HEK293T (cell line): ENCODE measurements around the gene TGFB1.

Source experiments
- CTCF ChIA-PET: fragments of 350-600 bp; formaldehyde crosslinking; extraction: SDS; loops from one replicate; lab custom pipeline; 2021; ENCODE audit warnings: antibody characterized with exemption, inconsistent platforms; lab: Yijun Ruan, JAX
- POLR2A ChIA-PET: fragments of 350-600 bp; formaldehyde crosslinking; extraction: SDS; loops from one replicate; lab custom pipeline; 2020; ENCODE audit warnings: antibody characterized with exemption, inconsistent platforms; lab: Yijun Ruan, JAX
- DNase-seq: peaks from one replicate; pipeline ENCODE4 v3.0.0; 2012; ENCODE audit warnings: mixed read lengths; ENCODE audit errors: extremely low spot score
- ARNT ChIP-seq: fragments of 450-650 bp; IDR thresholded peaks from 2 replicates; pipeline ENCODE4 v1.6.1; 2017; ENCODE audit warnings: mild to moderate bottlenecking
- BHLHE40 ChIP-seq: fragments of 450-650 bp; IDR thresholded peaks from 2 replicates; pipeline ENCODE4 v1.6.1; 2016; ENCODE audit warnings: mild to moderate bottlenecking, moderate library complexity, borderline replicate concordance
- CTBP1 ChIP-seq: fragments of 450-650 bp; IDR thresholded peaks from 2 replicates; pipeline ENCODE4 v1.6.1; 2016; ENCODE audit warnings: borderline replicate concordance
- ELF4 ChIP-seq: fragments of 450-650 bp; IDR thresholded peaks from 2 replicates; pipeline ENCODE4 v1.6.1; 2017; ENCODE audit warnings: antibody characterized with exemption
- FOXA1 ChIP-seq: fragments of 450-650 bp; IDR thresholded peaks from 2 replicates; pipeline ENCODE4 v1.6.1; 2016; ENCODE audit warnings: mild to moderate bottlenecking
- FOXK2 ChIP-seq: fragments of 450-650 bp; IDR thresholded peaks from 2 replicates; pipeline ENCODE4 v1.6.1; 2016; ENCODE audit warnings: mild to moderate bottlenecking
- FOXM1 ChIP-seq: fragments of 450-650 bp; IDR thresholded peaks from 2 replicates; pipeline ENCODE4 v1.6.1; 2017; ENCODE audit warnings: mild to moderate bottlenecking, borderline replicate concordance
- HDGF ChIP-seq: fragments of 450-650 bp; IDR thresholded peaks from 2 replicates; pipeline ENCODE4 v1.6.1; 2017; ENCODE audit warnings: antibody characterized with exemption, borderline replicate concordance
- L3MBTL2 ChIP-seq: fragments of 450-650 bp; conservative IDR thresholded peaks from 2 replicates; pipeline ENCODE4 v1.6.1; 2016; ENCODE audit warnings: mild to moderate bottlenecking
- LEF1 ChIP-seq: fragments of 450-650 bp; IDR thresholded peaks from 2 replicates; pipeline ENCODE4 v1.6.1; 2017; ENCODE audit warnings: mild to moderate bottlenecking, borderline replicate concordance
- NFRKB ChIP-seq: fragments of 450-650 bp; IDR thresholded peaks from 2 replicates; pipeline ENCODE4 v1.6.1; 2016; ENCODE audit warnings: mild to moderate bottlenecking, moderate library complexity
- PKNOX1 ChIP-seq: fragments of 450-650 bp; IDR thresholded peaks from 2 replicates; pipeline ENCODE4 v1.6.1; 2016
- SP1 ChIP-seq: fragments of 450-650 bp; IDR thresholded peaks from 2 replicates; pipeline ENCODE4 v1.6.1; 2017
- SUZ12 ChIP-seq: fragments of 450-650 bp; IDR thresholded peaks from 2 replicates; pipeline ENCODE4 v1.6.1; 2016; ENCODE audit warnings: mild to moderate bottlenecking
- TARDBP ChIP-seq: fragments of 450-650 bp; IDR thresholded peaks from 2 replicates; pipeline ENCODE4 v1.6.1; 2016
- ZNF384 ChIP-seq: fragments of 450-650 bp; IDR thresholded peaks from 2 replicates; pipeline ENCODE4 v1.6.1; 2016

Gene TGFB1

DNA sequence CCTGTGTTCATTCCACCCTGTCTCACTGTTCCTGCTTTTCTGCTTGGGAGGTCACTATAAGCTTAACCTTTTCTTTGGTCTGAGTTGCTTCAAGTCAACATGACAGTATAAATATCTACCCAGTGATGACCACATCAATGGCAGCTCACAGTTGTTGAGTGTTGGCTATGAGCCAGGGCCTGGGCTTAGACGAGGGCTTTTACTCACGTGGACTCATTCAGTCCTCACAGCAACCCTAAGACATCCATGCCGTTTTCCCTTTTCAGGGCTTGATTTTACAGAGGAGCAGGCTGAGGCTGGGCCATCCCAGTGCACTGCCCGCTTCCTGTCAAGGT lies 54.0 kb downstream of the TGFB1 start:
- ChIA-PET CTCF (no interaction called here), POLR2A (no interaction called here)
- no peak for TF ChIP-seq ZNF384
- no peak for TF ChIP-seq FOXA1
- TF ChIP-seq TARDBP, result no peak
- no peak for TF ChIP-seq FOXK2
- no peak for TF ChIP-seq ELF4
- TF ChIP-seq FOXM1, result no peak
- TF ChIP-seq SUZ12, result no peak
- TF ChIP-seq LEF1, result no peak
- TF ChIP-seq ARNT, result no peak
- no peak for TF ChIP-seq CTBP1
- TF ChIP-seq HDGF, result no peak
- TF ChIP-seq L3MBTL2, result no peak
- no peak for TF ChIP-seq NFRKB
- no peak for TF ChIP-seq SP1
- no peak for TF ChIP-seq BHLHE40
- TF ChIP-seq PKNOX1, result no peak
- no peak for DNase-seq

DNA sequence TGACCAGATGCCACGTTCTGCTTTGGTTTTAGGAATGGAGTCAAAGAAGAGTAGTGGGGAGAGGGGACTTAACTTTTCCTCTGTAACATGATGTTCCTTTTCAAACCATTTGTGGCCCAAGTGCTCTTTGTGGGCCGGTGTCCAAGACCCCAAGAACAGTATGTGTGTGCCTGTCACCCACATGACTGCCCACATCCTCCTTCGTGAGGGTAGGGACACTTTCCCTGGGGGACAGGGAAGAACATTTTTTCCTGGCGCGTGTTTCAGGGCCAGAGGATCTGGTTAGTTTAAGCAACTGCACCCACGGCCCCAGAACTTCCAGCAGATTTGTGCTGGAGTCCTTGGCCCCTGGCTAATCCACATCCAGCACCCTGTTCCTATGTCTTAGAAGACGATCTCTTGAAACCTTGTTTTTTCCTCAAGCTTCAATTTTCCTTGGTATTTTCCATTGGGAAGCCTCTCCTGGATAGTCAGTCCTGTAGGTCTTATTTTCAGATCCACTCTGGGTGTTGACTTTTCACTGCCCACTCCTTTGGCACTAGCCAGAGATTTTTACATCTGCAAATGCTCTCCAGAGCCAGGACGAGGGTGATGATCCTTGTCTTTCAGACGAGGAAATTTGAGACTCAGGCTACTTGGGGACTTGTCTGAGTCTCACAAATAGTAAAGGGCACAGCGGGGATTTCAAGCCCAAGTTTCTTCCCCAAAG lies 54.5 kb downstream of the TGFB1 start:
- TF ChIP-seq CTBP1, result no peak
- no peak for TF ChIP-seq FOXM1
- no peak for TF ChIP-seq L3MBTL2
- TF ChIP-seq NFRKB, result no peak
- no peak for TF ChIP-seq BHLHE40
- TF ChIP-seq SP1, result no peak
- no peak for TF ChIP-seq SUZ12
- no peak for TF ChIP-seq HDGF
- TF ChIP-seq PKNOX1, result no peak
- no peak for TF ChIP-seq ZNF384
- no peak for TF ChIP-seq ARNT
- no peak for TF ChIP-seq FOXK2
- TF ChIP-seq LEF1, result no peak
- TF ChIP-seq FOXA1, result no peak
- ChIA-PET POLR2A (interaction anchor here (0.8 kb wide), 1 partner anchor 35 kb away, joined by 3 read pairs; the partner anchor contains the start of gene HNRNPUL1), CTCF (interaction anchor here (1.5 kb wide), 1 partner anchor 10 kb away, joined by 5 read pairs; no protein-coding TSS in a partner anchor)
- DNase-seq, result no peak

DNA sequence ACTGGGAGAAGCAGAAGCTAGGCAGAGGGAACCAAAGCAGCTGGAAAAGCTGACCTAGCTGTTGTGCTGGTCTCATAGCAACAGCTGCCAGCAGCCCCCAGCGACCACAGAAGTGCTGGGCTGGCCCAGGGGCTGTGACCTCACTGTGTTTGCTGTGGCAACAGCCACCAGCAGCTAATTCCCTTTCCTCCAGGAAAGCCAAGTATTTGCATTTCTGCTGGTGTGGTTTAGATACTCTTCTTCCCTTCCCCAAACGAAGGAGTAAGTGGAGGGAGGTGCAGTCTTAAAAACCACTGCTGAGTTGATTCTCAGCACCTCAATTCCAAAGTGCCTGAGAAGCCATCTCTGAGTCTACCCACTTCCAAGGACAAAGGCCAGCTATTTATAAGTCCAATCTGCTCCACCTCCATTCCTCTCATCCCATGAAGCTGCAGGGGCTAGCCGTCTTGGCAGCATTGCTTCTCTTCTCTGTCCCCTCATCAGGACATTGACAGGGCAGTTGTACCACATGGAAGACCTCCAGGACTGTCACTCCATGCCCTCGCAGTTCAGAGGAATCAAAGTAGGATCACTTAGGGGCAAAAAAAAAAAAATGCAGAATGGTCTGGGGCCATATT lies 55.3 kb downstream of the TGFB1 start:
- no peak for TF ChIP-seq L3MBTL2
- TF ChIP-seq FOXM1, result no peak
- no peak for TF ChIP-seq ZNF384
- TF ChIP-seq SP1, result no peak
- no peak for TF ChIP-seq ARNT
- no peak for TF ChIP-seq CTBP1
- no peak for TF ChIP-seq TARDBP
- DNase-seq, result no peak
- ChIA-PET POLR2A (interaction anchor here (0.8 kb wide), 1 partner anchor 34 kb away, joined by 3 read pairs; the partner anchor contains the start of gene HNRNPUL1), CTCF (interaction anchor here (1.5 kb wide), 1 partner anchor 11 kb away, joined by 5 read pairs; no protein-coding TSS in a partner anchor)

GRCh38 chr19:41297628-41298347 lies 55.9 kb downstream of the TGFB1 start:
- TF ChIP-seq ELF4 (no peak), FOXM1 (no peak), ARNT (no peak), L3MBTL2 (no peak), CTBP1 (no peak), LEF1 (no peak), ZNF384 (no peak), BHLHE40 (no peak), SUZ12 (no peak), TARDBP (no peak), FOXK2 (no peak)
- CTCF ChIA-PET, result interaction anchor here (1.5 kb wide), 1 partner anchor 11 kb away, joined by 5 read pairs; no protein-coding TSS in a partner anchor
- no peak for DNase-seq
- POLR2A ChIA-PET, result interaction anchor here (0.8 kb wide), 1 partner anchor 33 kb away, joined by 3 read pairs; the partner anchor contains the start of gene HNRNPUL1

DNA sequence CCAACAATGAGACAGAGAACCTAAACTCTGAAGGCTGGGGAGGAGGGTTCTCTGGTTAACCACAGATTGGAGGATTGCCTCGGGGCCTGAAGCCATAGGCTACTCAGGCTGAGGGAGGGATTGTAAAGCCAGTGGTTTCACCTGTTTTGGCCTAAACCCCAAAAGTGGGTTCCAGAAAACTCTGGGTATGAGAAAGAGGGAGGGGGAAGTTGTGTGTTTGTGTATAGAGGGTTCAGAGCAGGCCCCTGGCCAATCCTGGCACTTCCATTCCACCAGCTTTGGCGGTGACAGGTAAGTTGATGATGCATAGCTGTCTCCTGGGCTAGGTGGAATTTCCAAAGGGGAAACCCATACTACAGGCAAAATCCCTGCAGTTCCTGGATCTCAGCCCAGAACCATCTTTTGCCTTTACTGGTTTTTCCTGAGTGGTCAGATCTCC lies 57.3 kb downstream of the TGFB1 start:
- ChIA-PET POLR2A (no interaction called here), CTCF (no interaction called here)
- no peak for DNase-seq
- no peak for TF ChIP-seq ARNT
- no peak for TF ChIP-seq SP1
- TF ChIP-seq NFRKB, result no peak
- no peak for TF ChIP-seq L3MBTL2
- TF ChIP-seq LEF1, result no peak
- TF ChIP-seq PKNOX1, result no peak
- TF ChIP-seq BHLHE40, result no peak
- no peak for TF ChIP-seq CTBP1
- no peak for TF ChIP-seq FOXM1
- no peak for TF ChIP-seq FOXA1
- TF ChIP-seq TARDBP, result no peak
- no peak for TF ChIP-seq HDGF
- TF ChIP-seq ZNF384, result no peak
- no peak for TF ChIP-seq SUZ12
- TF ChIP-seq FOXK2, result no peak
- no peak for TF ChIP-seq ELF4
